NCI-H460 (cell line): ENCODE results near the gene XYLT1. TPM values are rescaled to one million over a fixed set of nuclear protein-coding genes. Genes with fewer than 3 reads are reported as not detected.

Source experiments
- DNase-seq: peaks from one replicate; pipeline ENCODE4 v3.0.0-alpha.2; 2016; ENCODE audit warnings: low read depth; ENCODE audit errors: extremely low read depth
- total RNA-seq: library from RNA; depleted of rRNA; stranded (reverse); fragments of >200 nt; shearing (Covaris generic); gene quantifications from 2 replicates; pipeline ENCODE4 v1.2.3, GENCODE V29; 2014

The XYLT1 gene
- total RNA-seq, 1 experiment from 2014 or later: 27.2 TPM

DNA sequence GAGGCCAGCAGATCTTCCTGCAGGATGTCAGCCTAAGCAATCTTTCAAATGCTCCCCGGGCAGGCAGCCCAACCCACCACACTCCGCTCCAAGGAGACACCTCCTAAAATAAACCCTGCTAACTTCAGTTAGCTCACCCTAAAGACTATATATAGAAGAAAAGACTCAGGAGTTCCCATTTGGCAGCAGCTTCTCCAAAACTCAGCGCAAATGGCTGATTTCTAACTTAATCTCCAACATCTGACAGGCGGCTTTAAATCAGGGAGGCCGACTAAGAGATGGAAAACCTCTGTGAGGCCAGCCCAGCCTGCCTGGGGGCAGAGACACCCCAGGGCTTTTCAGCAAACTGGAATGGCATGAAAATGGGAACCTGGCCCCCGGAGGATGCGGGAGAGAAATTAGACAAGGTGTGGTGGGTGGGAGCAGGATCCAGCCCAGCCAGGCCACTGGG is 91.6 kb downstream of the XYLT1 start:
- DNase-seq: no peak

DNA sequence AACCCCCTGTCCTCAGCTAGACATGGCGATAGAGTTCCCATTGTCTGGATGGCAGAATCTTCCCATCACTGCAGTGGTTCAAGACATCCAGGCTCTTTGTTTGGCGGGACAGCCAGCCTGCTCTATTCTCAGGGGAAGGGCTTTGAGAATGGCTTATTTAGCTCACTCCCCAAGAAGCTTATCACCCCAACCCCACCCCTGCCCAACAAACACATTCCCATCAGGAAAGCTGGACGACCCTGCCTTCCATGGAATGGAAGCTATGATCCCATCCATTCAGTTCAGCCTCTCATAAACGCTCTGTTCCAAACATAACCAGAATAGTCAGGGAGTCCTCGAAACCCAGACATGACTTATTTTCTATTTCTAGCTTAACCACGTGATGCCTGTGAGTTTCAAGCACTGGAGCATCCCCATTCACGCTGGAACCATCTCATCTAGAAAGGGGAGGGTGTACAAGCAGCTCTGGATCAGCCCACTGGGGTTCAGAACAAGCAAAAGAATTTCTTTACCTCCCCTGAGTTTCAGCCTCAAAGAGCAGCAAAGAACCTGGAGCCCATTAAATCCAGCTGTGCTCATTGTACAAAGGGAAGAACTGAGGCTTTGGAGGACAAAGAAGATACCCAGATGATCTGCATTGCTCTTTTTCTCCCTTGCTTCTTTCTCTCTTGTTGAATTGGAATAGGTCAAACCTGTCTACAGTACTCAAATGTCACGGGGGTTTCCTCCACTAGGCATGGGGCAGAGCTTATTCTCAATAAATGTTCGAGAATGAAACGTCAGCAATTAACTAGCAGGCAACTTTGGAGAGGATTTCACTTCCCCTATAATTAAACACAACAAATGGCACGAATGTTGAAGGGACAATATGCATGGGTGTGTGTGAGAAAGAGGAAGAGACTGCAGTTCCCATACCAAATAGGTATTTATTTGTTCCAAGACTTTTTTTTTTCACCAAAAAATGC is 93.1 kb downstream of the XYLT1 start:
- no peak for DNase-seq

DNA sequence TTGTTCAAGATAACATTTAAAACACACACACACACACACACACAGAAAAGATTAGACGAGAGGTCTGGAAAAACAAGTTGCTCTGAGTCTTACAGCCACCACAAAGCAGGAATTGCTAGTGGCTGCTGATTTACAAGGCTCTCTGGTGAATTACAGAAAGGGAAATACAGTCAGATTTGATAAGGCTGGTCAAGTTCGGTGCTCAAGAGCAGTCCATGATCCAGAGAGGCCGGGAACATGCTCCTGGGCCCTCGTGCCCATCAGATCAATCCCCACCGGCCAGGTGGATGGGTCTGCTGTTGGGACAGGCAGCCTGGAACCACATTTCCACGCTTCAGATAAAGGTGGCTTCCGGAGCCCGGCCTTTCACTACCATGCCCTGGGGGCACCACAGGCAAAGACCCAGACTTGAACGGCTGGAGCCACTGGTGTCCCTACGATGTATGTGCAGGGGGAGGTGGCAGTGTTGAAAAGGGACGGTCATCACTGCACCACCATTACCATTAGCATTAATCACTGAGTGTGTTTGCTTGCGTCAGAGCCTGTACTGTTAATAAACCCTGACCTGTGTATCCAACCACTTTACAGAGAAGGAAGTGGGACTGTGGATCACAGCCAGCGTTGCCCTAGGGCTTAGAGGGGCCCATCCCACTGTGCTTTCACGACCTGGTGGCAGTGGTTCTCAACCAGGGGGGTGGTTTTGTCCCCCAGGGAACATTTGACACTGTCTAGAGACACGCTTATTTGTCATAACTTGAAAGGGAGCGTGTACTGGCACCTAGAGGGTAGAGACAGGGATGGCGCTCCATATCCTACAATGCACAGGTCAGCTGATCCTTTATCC is 95.1 kb downstream of the XYLT1 start:
- no peak for DNase-seq

DNA sequence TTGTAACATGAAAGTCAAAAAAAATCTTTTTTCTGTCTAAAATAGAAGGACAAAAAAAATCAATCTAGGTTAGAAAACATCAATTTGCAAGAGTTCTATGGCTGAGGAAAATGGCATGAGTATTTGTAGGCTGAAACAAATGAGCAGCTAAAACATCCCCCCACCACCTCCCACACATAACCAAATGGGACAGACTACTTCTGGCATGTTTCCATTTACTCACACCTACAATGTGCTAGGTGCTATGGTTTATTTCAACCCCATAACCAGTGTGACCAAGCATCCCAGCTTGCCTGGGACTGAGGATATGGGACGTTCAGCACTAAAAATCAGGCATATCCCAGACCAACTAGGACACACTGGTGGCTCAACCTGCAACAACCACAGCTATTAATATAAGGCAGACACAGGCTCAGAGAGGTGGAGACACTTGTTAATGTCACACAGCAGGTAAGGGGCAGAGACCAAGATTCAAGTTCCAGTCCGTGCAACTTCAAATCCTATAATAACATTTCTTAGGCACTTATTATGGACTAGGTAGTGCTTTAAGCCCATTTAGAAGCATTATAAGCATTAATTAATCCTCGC is 96.0 kb downstream of the XYLT1 start:
- no peak for DNase-seq

DNA sequence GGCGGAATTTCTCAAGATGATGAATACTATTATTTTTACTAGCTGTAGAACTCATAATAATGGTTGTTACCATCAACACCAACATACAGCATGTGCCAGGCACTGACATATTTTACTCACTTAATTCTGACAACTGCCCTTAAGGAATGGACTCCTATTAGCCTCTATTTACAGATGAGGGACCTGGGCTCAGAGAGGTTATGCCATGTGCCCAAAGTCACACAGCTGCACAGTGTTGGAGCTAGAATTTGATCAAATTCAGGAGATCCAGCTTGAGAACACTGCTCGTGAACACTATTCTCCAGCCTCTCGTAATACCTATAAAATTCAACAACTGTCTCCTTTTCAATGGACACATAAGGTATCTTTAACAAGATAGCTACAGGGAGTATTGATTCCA is 97.2 kb downstream of the XYLT1 start:
- no peak for DNase-seq

DNA sequence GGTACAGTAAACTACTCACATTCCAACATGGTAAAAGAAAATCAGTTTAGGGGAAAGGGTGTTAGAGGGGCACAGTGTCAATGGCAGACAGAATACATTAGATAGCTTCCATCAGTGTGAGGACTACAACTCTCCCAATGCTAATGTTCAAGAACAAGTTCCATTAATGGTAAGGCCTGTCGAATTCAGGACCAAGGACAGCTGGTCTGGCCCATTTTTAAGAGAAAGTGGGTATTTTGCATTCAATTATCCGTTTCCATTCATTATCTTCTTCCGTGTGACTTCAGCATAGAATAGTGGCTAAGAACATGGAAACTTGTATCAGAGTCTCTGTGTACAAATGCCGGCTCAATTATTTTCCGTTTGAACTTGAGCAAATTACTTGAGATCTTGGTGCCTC is 98.4 kb downstream of the XYLT1 start:
- DNase-seq: no peak

DNA sequence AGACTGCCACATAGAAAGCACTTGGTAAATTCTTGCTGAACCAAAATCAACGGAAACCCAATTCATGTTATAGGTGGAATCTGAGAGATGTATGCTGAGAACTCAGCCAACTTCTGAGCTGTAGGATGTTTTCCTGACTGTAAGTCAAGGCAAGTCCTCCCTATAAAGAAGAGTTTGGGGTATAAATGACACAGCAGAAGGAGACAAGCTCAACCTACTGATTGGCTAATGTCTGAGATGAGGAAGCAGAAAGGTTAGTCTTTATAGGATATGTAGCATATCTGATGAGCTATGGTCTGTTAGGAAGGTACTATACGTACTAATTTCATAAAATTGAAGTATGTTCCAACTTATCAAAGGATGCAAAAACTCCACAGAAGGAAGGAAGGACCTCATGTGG is 99.5 kb downstream of the XYLT1 start:
- DNase-seq: no peak

DNA sequence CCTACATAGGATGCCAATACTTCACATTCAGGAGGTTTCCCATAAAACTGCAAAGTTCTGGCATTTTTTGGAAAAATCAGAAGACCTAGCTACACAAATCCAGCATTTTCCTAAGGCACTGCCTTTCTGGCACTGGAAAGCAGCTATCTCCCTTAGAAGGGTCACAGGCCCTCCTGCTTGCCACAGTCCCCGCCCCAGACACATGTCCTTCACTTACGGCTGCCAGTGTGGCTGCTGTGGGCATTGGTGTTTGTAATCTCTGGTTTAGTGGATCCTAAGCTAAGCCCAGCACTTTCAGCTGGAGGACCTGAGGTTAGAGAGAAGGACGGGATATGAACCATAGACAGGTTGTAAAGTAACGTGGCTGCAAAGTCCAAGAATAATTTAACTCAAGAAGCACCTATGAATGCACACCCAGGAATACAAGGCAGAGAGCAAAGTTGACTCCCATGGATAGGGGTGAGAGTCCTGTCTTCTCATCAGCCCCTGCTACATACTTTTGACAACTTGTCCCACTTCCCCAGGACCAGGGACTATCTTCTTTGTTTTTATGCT is 100.0 kb downstream of the XYLT1 start:
- DNase-seq: no peak

DNA sequence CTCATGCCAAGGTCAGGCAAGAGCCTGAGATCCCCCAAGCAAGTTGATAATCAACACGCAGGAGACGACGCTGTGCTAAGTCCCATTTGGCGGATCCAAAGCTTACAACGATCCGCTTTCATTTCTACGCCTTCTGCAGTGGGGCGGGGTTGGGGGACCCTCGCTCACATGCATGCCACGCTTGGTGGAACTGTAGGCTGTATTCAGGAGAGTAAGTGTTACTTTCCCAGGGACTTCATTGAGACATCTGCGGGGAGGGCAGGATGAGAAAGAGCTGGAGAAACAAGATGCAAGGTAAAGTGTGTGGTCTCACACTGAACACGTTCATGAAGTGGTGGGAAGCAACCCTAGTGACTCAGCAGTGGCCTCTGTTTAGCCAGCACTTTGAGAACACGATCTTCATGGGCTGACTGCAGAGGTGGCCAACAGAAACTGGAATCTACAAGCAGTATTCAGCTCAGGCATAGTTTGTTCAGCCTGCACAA is 100.5 kb downstream of the XYLT1 start:
- no peak for DNase-seq

DNA sequence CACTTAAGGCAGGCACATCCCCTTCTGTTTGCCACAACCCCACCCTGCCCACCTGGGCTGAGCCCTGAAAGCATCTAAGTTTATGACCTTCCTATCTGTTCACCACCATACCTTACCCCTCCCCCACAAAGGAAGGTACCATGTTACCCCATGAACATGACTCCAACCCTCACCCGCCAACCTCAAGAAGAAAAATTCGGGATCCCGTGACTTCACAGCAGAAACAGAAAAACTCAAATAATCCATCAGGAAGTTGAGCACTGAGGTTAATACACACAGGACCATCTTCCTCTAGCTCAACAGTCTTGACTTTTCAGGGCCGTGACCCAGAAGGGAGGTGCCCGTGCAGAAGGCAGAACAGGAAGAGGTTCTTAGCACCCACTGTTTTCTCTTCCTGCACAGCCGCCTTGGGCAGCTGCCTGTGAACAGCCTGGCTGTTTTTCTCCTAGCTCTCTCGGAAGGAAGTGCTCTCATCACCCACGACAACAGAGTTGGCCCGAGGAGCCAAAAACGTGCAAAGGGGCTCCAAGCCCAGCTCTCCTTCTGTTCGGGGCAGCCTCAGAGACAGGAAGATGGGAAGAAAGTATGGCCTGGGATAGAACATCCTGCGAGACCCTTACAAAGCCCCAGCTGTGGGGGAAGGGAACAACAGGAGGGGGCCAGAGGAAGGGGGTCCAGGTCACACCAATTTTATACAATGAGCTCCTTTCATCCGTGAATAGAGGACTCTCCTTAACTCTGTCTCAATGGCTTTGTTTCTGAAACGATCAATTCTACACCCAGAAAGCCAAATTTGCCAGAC is 101.1 kb downstream of the XYLT1 start:
- DNase-seq: no peak

DNA sequence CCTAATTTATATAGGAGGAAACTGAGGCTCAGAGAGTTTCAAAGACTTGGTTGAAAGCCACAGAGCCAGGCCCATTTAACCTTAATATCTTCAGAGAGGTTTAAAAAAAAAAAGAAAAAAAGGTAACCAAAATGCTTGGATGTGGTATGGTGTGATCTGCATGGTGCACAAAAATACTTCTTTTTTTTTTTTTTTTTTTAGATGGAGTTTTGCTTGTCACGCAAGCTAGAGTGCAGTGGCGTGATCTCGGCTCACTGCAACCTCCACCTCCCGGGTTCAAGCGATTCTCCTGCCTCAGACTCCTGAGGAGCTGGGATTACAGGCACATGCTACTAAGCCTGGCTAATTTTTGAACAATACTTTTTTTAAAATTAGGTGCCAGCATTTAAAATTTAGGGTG is 101.8 kb downstream of the XYLT1 start:
- DNase-seq: no peak

DNA sequence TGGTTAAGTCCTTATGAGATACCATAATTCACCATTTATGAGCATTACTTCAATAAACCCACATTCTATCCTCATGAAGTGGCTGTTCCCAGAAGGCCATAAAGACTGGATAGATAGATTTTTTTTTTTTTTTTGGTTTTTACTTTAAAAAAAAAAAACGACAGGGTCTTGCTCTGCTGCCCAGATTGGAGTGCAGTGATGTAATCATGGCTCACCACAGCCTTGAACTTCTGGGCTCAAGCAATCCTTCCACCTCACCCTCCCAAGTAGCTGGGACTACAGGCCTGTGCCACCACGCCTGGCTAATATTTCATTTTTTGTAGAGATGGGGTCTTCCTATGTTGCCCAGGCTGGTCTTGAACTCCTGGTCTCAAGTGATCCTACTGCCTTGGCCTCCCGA is 102.3 kb downstream of the XYLT1 start:
- no peak for DNase-seq

DNA sequence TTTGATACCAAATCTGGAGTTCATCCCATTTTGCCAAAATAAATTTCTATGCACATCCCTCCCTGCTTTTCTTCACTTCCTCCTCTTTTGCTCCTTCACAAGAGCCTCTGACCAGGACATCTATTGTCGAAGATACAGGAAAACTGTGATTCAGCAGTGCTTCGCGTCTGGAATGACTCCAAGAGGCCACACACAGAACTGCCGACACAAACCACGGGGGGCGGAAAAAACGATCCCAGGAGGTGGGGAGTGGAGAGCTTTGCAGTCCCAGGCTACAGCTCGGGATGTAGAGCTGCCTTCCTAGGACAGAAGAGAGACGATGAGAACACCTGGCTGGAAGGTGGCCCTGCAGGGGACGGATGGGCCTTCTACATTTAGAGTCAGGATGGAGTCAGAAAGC is 102.8 kb downstream of the XYLT1 start:
- DNase-seq: no peak

DNA sequence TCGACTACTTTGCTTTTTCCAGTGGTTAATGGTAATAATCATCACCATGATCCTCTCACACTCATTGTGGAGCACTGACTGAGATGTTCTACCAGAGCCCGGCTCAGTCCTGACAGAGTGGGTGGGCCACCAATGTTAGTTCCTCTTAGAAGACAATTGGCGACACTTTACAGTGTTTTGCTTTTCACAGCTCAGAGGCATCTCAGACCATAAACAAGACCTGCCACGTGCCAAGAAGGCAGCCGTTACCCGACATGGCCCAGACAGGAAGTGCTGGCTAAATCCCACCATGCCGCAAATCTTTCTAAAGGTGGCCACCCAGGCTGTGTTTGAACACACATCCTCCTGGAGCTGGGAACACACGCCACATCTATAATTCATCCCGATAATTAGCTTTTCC is 103.7 kb downstream of the XYLT1 start:
- no peak for DNase-seq

DNA sequence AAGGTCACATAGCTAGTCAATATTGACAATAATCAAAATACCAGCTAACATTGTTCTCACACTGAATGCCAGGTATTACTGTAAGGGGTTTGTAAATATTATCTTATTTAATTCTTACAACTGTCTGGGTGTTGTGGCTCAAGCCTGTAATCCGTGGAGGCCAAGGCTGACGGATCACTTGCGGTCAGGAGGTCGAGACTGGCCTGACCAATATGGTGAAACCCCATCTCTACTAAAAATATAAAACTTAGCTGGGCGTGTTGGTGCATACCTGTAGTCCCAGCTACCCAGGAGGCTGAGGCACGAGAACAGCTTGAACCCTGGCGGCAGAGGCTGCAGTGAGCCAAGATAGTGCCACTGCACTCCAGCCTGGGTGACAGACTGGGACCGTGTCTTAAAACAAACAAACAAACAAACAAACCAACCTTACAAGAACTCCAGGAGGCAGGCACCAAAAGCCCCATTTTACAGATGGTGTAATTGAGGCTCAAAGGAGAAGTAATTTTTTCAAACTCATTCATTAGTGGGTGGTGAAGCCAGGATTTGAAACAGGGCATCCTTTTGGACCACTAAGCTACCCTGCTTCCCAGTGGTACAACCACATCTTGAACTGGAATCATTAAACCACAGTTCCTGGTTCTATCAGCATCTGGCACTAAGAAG is 104.3 kb downstream of the XYLT1 start:
- DNase-seq: no peak

DNA sequence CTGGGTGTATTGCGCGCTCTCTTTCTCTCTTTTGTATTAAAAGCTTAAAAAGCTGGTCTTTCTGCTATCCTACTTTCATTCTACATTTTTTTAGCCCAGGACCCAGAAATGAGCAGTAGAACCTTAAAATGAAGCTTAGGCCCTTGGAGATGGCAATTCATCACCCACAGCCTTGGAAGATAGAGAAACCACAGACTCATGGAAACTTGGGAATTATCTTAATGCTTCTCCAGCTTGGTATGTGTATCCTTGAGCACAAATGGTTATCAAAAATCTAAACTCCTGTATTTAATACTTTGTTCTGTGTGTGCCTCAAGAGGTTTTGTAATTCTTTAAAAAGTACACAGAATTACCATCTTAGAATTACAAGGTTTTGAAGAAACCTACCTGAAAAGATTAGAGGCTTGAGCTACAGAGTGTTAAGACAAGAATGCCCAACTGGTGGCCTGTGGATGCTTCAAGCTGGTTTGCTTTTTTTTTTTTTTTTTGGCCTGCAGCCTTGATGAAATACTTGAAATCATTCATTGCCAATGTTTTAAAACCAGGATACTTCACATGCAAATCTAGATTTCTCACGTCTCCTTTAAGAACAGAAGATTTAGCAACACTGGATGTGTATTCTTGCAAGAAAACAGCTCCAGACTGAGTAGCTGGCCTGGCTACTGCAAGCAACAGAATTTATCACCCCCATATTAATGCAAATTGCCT is 105.0 kb downstream of the XYLT1 start:
- no peak for DNase-seq

DNA sequence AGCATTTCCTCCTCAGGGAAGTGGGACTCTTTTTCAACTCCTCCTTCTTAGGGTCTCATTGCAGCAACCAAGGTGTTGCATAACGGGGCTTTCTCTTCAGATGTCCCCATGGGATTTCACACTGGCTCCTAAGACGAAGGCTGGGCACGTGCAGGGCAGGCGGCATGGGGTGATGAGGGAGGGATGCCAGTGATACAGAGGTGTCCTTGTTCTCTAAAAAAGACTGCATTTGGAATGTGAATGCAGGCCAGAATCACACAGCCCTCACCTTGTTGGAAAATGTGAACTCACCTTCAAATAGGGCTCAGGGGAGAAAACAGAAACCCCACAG is 105.6 kb downstream of the XYLT1 start:
- no peak for DNase-seq

DNA sequence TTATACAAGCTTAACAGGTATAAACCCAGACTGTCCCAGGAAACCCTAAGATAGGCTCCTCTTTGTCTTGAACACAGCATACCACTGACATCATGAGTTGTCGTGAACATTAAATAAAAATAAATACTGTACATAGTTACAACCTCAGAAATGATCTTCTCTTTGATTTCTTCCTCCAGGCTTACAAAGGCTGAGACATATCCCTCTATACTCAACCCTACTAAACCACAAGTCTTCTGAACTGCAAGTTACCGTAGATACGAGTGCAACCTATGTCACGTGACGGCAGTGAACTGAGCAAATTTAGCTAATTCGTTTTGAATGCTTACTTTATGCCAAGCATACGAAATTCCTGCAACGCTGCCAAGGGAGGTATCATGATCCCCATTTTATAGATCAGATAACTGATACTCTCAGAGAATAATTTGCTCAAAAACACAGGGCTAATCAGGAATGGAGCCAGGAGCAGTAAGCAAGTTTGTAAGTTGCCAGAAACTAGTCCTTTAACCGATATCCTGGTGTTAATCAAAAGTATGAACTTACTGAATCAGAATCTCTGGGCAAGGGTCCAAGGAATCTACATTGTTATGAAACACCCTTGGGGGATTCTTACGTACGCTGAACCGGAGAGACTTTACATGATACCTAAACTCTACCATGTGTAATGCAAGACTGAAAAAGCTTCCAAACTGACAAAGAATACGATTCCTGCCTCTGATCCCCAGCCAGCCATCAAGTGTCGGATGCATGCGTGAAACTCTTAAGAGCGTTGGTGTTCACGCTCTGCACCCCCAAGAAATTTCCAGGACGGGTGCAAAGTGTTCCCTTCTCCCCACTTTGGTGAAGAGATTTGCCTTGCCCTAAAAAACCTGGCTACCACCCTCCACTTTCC is 106.2 kb downstream of the XYLT1 start:
- DNase-seq: no peak
